HG02943 (cell line): ENCODE measurements around the gene KRTAP5-11.
"Not testable (repeated sequence)": the region's sequence is repeated elsewhere in the genome, so short reads cannot be mapped to it uniquely, and the experiment has no call there.

ENCODE experiments used
- ATAC-seq: cut with Tn5 transposase; IDR thresholded peaks from one replicate; pipeline ENCODE4 v1.9.1; 2021; ENCODE audit warnings: mild to moderate bottlenecking, low read depth, moderate library complexity; ENCODE audit not compliant: unreplicated experiment

The KRTAP5-11 gene

DNA sequence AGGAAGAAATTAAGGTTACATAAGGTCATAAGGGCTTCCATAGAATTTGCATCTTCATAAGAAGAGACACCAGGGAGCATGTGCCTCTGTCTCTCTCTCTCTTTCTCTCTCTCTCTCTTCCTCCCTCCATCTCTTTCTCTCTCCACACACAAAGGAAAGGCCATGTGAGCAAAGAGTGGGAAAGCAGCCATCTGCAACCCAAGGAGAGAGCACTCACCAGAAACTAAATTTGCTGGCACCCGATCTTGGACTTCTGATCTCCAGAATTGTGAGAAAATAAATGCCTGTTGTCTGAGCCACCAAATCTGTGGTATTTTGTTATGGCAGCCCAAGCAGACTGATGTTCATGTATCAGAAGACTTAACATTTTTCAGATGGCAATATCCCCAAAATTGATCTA is 23.7 kb downstream of the KRTAP5-11 start:
- ATAC-seq, result no peak

- ATAC-seq, result no peak
Measured at GRCh38 chr11:71557257-71557656, 25.4 kb downstream of the KRTAP5-11 start.

- ATAC-seq, result no peak
Measured at GRCh38 chr11:71556018-71556417, 26.7 kb downstream of the KRTAP5-11 start.

- no peak for ATAC-seq
Measured at GRCh38 chr11:71555508-71555907, 27.2 kb downstream of the KRTAP5-11 start.

DNA sequence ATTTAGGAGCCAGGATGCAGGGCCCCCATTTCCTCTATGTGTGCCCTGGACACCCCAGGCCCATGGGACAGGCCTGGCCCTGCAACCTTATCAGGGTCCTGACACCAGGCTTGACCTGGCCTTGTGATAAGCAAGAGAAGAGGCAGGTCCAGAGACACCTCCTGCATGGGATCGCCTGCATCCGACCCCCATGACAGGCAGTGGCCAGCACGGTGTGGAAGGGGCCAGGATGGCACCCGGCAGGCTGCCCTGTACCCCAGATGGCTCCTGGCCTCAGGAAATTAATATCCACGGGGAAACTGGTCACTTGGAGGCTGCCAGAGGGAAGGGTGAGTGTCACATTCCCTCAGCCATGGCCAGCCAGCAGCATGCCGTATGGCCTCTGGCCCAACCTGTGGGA is 27.7 kb downstream of the KRTAP5-11 start:
- ATAC-seq, result no peak

GRCh38 chr11:71551711-71552110 is 31.0 kb downstream of the KRTAP5-11 start:
- ATAC-seq, result no peak

DNA sequence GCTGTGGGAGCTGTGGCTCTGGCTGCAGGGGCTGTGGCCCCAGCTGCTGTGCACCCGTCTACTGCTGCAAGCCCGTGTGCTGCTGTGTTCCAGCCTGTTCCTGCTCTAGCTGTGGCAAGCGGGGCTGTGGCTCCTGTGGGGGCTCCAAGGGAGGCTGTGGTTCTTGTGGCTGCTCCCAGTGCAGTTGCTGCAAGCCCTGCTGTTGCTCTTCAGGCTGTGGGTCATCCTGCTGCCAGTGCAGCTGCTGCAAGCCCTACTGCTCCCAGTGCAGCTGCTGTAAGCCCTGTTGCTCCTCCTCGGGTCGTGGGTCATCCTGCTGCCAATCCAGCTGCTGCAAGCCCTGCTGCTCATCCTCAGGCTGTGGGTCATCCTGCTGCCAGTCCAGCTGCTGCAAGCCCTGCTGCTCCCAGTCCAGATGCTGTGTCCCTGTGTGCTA is 33.9 kb downstream of the KRTAP5-11 start:
- ATAC-seq, result no peak

DNA sequence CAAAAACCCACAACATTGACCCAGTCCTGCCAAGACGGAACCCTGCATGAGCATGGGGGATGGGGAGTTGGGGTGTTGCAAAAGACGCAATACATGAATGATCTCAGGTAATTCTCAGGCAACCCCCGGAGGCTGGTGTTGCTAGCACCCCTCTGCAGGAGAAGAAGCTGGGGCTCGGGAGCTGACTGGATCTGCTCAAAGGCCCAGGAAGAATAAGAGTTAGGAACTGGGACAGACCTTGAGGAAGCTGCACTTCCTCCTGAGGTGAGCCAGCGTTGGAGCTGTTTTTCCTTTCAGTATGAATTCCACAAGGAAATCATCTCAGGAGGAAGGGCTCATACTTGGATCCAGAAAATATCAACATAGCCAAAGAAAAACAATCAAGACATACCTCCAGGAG is 34.6 kb downstream of the KRTAP5-11 start, which contains the start of gene KRTAP5-9:
Gene KRTAP5-9, plus strand, starts transcription at position 301 of the 400 bp plus-strand sequence. CDS start 238 bp downstream, outside the sequence.
- no peak for ATAC-seq

- ATAC-seq, result no peak
Measured at GRCh38 chr11:71545405-71545966, 37.2 kb downstream of the KRTAP5-11 start.

DNA sequence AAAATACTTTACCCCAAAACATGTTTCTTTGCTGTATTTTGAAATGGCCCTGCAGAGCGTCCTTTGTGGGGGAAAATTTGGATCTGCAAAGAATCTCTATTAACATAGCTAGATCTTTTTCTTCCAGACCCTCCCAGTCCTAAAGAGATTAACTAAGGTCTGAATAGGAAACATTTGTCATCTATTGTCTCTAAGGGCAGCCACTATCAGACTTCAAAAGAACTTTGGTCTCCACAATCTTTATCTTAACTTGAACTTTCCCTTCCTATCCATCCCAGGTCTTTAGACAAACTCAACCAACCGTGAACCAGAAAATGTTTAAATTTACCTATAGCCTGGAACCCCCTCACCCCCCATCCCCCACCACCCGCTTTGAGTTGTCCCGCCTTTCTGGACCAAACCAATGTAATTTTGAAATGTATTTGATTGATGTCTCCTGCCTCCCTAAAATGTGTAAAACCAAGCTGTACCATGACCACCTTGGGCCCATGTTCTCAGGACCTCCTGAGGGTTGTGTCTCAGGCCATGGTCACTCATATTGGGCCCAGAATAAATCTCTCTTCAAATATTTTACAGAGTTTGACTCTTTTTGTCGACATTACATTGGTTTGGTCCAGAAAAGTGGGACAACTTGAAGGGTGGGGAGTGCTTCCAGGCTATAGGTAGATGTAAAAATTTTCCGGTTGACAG is 38.0 kb downstream of the KRTAP5-11 start:
- ATAC-seq, result no peak

DNA sequence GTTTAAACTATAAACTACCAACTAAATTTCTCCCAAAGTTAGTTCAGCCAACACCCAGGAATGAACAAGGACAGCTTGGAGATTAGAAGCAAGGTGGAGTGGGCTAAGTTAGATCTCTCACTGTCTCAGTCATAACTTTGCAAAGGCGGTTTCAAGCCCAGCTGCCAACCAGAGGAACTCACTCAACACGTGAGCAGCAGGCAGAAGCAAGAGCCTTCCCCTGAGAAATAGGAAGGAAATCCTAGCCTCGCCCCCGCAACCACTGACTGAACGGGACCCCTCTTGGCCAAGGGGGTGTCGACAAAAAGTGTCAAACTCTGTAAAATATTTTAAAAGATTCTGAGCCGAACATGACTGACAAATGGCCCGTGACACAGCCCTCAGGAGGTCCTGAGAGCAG is 38.8 kb downstream of the KRTAP5-11 start:
- ATAC-seq, result no peak

- no peak for ATAC-seq
Measured at GRCh38 chr11:71542879-71543777, 39.5 kb downstream of the KRTAP5-11 start.

- no peak for ATAC-seq
Measured at GRCh38 chr11:71542382-71542781, 40.3 kb downstream of the KRTAP5-11 start.

GRCh38 chr11:71540521-71541304 is 42.0 kb downstream of the KRTAP5-11 start:
- ATAC-seq, result not testable (repeated sequence)

GRCh38 chr11:71539971-71540370 is 42.7 kb downstream of the KRTAP5-11 start:
- ATAC-seq, result not testable (repeated sequence)

DNA sequence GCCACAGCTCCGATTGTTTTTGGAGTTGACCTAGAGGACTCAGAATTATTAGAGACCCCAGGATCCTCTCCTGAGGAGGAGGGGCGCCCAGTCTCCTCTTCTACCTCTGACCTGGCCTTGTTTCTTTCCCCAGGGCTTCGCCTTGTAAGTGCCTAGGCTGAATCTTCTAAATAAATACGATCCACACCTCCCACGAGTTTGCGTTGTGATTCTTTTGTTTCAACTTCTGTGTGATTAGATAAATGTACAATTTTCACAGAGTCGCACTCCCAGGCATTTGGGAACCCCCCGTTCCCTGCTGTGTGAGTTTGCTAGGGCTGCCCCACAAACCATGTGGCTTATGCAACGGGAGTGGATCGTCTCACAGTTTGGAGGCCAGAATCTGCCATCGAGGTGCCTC is 43.7 kb downstream of the KRTAP5-11 start:
- ATAC-seq, result no peak

- ATAC-seq, result no peak
Measured at GRCh38 chr11:71538666-71538990, 44.0 kb downstream of the KRTAP5-11 start.

DNA sequence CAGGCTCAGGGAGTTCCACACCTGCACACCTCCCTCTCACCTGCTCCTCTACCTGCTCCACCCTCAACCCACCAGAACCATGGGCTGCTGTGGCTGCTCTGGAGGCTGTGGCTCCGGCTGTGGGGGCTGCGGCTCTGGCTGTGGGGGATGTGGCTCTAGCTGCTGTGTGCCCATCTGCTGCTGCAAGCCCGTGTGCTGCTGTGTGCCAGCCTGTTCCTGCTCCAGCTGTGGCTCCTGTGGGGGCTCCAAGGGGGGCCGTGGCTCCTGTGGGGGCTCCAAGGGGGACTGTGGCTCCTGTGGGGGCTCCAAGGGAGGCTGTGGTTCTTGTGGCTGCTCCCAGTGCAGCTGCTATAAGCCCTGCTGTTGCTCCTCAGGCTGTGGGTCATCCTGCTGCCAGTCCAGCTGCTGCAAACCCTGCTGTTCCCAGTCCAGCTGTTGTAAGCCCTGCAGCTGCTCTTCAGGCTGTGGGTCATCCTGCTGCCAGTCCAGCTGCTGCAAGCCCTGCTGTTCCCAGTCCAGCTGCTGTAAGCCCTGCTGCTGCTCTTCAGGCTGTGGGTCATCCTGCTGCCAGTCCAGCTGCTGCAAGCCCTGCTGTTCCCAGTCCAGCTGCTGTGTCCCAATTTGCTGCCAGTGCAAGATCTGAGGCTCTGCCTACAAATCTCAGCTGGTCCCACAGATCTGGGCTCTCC is 44.6 kb downstream of the KRTAP5-11 start, which contains the start of gene KRTAP5-8:
Gene KRTAP5-8, plus strand, starts transcription at position 49 of the 689 bp plus-strand sequence. Its CDS starts 31 bp downstream, at position 80.
- ATAC-seq, result not testable (repeated sequence)

DNA sequence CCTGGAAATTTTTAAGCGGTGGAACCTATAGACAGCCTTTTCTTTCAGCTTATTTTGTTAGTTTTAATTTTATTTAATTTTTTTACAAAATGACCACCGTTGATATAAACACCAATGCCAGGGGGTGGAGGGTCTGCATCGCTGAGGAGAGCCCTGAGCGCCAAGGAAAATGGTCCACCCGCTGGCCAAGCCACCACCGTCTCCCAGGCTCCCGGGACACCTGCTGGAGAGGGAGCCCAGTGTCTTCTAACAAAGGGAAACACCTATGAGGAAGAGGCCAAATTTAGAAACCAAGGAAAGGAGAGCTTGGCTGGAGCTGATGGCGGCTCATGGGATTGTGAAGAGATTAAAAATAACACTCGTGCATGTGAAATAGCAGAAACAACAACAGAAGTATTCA is 45.1 kb downstream of the KRTAP5-11 start:
- ATAC-seq, result no peak

DNA sequence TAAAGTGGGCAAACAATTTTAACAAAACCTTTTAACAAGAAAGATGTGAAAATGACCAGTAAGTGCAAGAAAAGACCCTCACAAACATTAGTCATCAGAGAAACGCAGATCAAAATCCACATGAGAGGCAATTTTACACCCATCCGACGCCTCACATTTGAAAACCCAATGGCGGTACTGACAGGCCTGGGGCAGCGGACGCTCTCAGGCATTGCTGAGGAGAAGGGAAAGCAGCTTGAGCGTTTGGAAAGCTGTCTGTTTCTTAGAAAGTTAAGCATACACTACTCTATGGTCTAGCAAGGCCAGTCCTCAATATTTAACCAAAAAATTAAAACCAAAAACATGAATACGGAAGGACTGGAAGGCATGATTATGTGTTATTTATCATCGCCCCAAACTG is 46.9 kb downstream of the KRTAP5-11 start:
- no peak for ATAC-seq
